ENCODE measurements around the gene RPL18A. TPM values are rescaled to one million over a fixed set of nuclear protein-coding genes. Genes with fewer than 3 reads are reported as not detected.

Gene RPL18A
- total RNA-seq, 1 experiment from 2014 or later, result 2,837 TPM

DNA sequence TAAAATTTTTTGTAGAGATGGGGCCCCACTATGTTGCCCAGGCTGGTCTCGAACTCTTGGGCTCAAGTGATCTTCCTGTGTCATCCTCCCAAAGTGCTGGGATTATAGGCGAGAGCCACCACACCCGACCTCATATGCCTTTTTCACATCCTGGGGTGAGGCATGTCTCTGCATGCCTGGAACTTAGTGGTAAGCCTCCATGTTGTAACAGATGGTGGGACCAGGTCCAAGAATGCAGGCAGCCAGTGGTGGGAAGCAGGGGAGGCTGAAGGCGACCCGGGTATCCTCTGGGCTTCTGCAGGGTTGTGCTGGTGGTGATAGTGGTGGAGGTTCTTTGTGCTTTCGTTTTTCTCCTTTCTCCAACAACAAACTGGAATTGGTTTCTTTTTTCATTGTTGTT is 43.0 kb downstream of the RPL18A start:
- H3K79me1 ChIP-seq (ENCODE audit: insufficient read depth, low read depth, low read length, poor library complexity, severe bottlenecking), result no peaks in the 10 kb centered on the region
- no peak overlapping the region for H2BK20ac ChIP-seq (ENCODE audit: low read depth, low read length, poor library complexity, severe bottlenecking)
- H4K91ac ChIP-seq (ENCODE audit: insufficient read length, low read depth, low read length), result no peak overlapping the region
- no peak overlapping the region for H2AK5ac ChIP-seq (ENCODE audit: insufficient read length, low read length)
- H3K27ac ChIP-seq (ENCODE audit: insufficient read length, low read depth, low read length), result no peak overlapping the region
- Mint-ChIP-seq H3K4me1 (no peaks in the 10 kb centered on the region), H3K9me3 (peaks cover 20 to 29% of the 10 kb centered on the region in 2 experiments), H3K27ac (peak overlapping the region in 2 of 3 experiments; percentile 50 to 64; a peak in 3 of 7 replicates), H3K27me3 (ENCODE audit: low read depth) (peaks cover 19% of the 10 kb centered on the region), H3K36me3 (ENCODE audit: insufficient read depth in 1 of 3, low read depth in 3 of 3) (peaks cover 2 to 10% (median 5%) of the 10 kb centered on the region in 3 experiments; a peak in 5 of 7 replicates), H3K4me3 (no peak overlapping the region)
- TF ChIP-seq, protein P1, sequence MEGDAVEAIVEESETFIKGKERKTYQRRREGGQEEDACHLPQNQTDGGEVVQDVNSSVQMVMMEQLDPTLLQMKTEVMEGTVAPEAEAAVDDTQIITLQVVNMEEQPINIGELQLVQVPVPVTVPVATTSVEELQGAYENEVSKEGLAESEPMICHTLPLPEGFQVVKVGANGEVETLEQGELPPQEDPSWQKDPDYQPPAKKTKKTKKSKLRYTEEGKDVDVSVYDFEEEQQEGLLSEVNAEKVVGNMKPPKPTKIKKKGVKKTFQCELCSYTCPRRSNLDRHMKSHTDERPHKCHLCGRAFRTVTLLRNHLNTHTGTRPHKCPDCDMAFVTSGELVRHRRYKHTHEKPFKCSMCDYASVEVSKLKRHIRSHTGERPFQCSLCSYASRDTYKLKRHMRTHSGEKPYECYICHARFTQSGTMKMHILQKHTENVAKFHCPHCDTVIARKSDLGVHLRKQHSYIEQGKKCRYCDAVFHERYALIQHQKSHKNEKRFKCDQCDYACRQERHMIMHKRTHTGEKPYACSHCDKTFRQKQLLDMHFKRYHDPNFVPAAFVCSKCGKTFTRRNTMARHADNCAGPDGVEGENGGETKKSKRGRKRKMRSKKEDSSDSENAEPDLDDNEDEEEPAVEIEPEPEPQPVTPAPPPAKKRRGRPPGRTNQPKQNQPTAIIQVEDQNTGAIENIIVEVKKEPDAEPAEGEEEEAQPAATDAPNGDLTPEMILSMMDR (conservative IDR thresholded peaks at IDR 0.05), result no peak
- H3K9me3 ChIP-seq (ENCODE audit: control insufficient read depth, low read depth, low read length), result no peaks in the 10 kb centered on the region
- no peaks in the 10 kb centered on the region for H3K4me1 ChIP-seq (ENCODE audit: insufficient read depth, low read length)
- H4K20me1 ChIP-seq (ENCODE audit: control insufficient read depth, insufficient read depth, insufficient read length), result no peaks in the 10 kb centered on the region
- no peak overlapping the region for H3K4me2 ChIP-seq (ENCODE audit: insufficient read depth, insufficient read length, low read length)
- no peak overlapping the region for H3K23ac ChIP-seq (ENCODE audit: insufficient read length, low read depth, low read length)
- no peaks in the 10 kb centered on the region for H3K23me2 ChIP-seq (ENCODE audit: insufficient read length, low read depth, low read length, poor library complexity, severe bottlenecking)
- H3K9ac ChIP-seq (ENCODE audit: extremely low read depth, insufficient read length, low read length), result no peak overlapping the region
- no peak overlapping the region for H4K8ac ChIP-seq (replicated peaks; ENCODE audit: insufficient read length, low read depth, low read length)
- no peak overlapping the region for H2BK15ac ChIP-seq (ENCODE audit: low read depth, low read length)
- no peak overlapping the region for H3K18ac ChIP-seq (ENCODE audit: insufficient read length, low read depth, low read length)
- no peak overlapping the region for H3K4ac ChIP-seq (ENCODE audit: low read depth, low read length)
- H2BK120ac ChIP-seq (ENCODE audit: low read depth, low read length, poor library complexity, severe bottlenecking), result no peak overlapping the region
- H2BK12ac ChIP-seq (ENCODE audit: insufficient read length, low read depth, low read length), result no peak overlapping the region
- no peak overlapping the region for H3K14ac ChIP-seq (ENCODE audit: insufficient read depth, low read length)
- no peak overlapping the region for H4K5ac ChIP-seq (ENCODE audit: insufficient read length, low read depth, low read length)
- no peak for DNase-seq
- H3K56ac ChIP-seq (ENCODE audit: insufficient read length, low read depth, low read length), result no peak overlapping the region
- H2BK5ac ChIP-seq (ENCODE audit: insufficient read length, low read length), result no peak overlapping the region
- no peaks in the 10 kb centered on the region for H3K27me3 ChIP-seq (ENCODE audit: insufficient read depth, low read length)
- WGBS (ENCODE audit: extremely low coverage, insufficient read length, low lambda C conversion rate), result no CpG with 5 or more reads among the region's 6 CpGs
- no peaks in the 10 kb centered on the region for H3K79me2 ChIP-seq (ENCODE audit: insufficient read depth, low read length)
- no peak overlapping the region for H3T11ph ChIP-seq (ENCODE audit: low read length)
- no peak overlapping the region for H2AFZ ChIP-seq (ENCODE audit: low read length)

All from H9 (cell line).